Loucy (cell line): ENCODE results near the gene HOXA10.

ENCODE experiments used
- H2AFZ ChIP-seq: fragments of 200-600 bp; sonication (generic); 2 replicates; pipeline ENCODE4 v1.6.0; 2016; ENCODE audit warnings: antibody characterized with exemption, mild to moderate bottlenecking, low read length, moderate library complexity
- H3F3A ChIP-seq: fragments of 200-600 bp; 2 replicates; pipeline ENCODE4 v1.6.0; 2016; ENCODE audit warnings: antibody characterized with exemption, low read depth, mild to moderate bottlenecking
- H3K27me3 ChIP-seq: fragments of 200-600 bp; sonication (generic); 2 replicates; pipeline ENCODE4 v1.6.1; 2014; ENCODE audit warnings: low read length, mild to moderate bottlenecking; ENCODE audit not compliant: insufficient read depth, poor library complexity, severe bottlenecking
- H3K36me3 ChIP-seq: fragments of 200-600 bp; sonication (generic); 2 replicates; pipeline ENCODE4 v1.6.1; 2016; ENCODE audit warnings: low read length; ENCODE audit not compliant: insufficient read depth
- H3K4me1 ChIP-seq: fragments of 200-600 bp; sonication (generic); 2 replicates; pipeline ENCODE4 v1.5.1; 2014; ENCODE audit warnings: low read length, mild to moderate bottlenecking; ENCODE audit not compliant: insufficient read depth, poor library complexity, severe bottlenecking
- H3K4me2 ChIP-seq: fragments of 200-600 bp; sonication (generic); 2 replicates; pipeline ENCODE4 v1.6.0; 2014; ENCODE audit warnings: antibody characterized with exemption, low read length, low read depth, mild to moderate bottlenecking; ENCODE audit not compliant: poor library complexity, severe bottlenecking
- H3K4me3 ChIP-seq: fragments of 200-600 bp; sonication (generic); 2 replicates; pipeline ENCODE4 v1.5.1; 2014; ENCODE audit warnings: low read length, mild to moderate bottlenecking, mixed read lengths; ENCODE audit not compliant: poor library complexity, severe bottlenecking
- H3K79me2 ChIP-seq: fragments of 200-600 bp; sonication (generic); 2 replicates; pipeline ENCODE4 v1.6.1; 2014; ENCODE audit warnings: low read length; ENCODE audit not compliant: insufficient read depth
- H3K9ac ChIP-seq: fragments of 200-600 bp; sonication (generic); 2 replicates; pipeline ENCODE4 v1.6.0; 2014; ENCODE audit warnings: mild to moderate bottlenecking, low read depth, low read length, moderate library complexity; ENCODE audit not compliant: poor library complexity, severe bottlenecking
- H3K9me2 ChIP-seq: fragments of 200-600 bp; sonication (generic); replicated peaks from 2 replicates; pipeline ENCODE4 v1.6.1; 2016; ENCODE audit warnings: low read depth, low read length, mixed read lengths
- H3K9me3 ChIP-seq: fragments of 200-600 bp; sonication (generic); 2 replicates; pipeline ENCODE4 v1.6.1; 2014; ENCODE audit warnings: mild to moderate bottlenecking, antibody characterized with exemption, low read length, low read depth; ENCODE audit not compliant: insufficient read depth
- H4K20me1 ChIP-seq: fragments of 200-600 bp; sonication (generic); 2 replicates; pipeline ENCODE4 v1.6.0; 2014; ENCODE audit warnings: antibody characterized with exemption, low read length, mild to moderate bottlenecking; ENCODE audit not compliant: insufficient read depth, poor library complexity, severe bottlenecking
- EZH2phosphoT487 ChIP-seq: fragments of 200-600 bp; IDR thresholded peaks from 2 replicates; pipeline ENCODE4 v1.6.1; 2018; ENCODE audit warnings: antibody characterized with exemption, mild to moderate bottlenecking, moderate library complexity, borderline replicate concordance
- TF ChIP-seq, protein P1 (sequence below): fragments of 200-600 bp; sonication (generic); conservative IDR thresholded peaks from 2 replicates; pipeline ENCODE4 v1.5.1; 2014; ENCODE audit warnings: mild to moderate bottlenecking, antibody characterized with exemption, low read length

HOXA10 gene

DNA sequence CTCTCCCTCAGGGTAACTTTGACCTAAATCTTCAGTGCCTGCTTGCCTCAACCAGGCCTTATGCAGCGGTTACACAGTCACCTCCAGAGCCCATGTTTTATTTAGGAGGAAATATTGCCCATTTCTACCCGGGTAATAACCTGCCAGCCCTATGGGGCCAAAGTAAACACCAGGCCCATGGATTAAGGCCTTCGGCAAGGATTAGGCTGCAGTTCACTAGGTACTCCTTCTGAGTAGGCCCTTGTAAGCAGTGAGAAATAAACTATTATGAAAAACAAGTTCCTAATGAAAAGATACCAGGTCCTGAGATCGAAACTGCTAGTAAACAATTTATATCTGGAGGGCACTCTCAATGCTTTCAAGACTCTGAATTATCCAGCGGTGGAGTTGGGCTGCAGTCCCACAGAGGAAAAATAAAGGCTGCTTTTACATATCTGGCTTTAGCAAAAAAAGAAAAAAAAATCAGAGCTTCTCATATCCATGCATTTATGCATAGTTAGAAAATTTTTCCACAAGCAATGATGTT is 3.7 kb upstream of the HOXA10 start:
- H3K9me3 ChIP-seq = no peaks in the 10 kb centered on the region
- TF ChIP-seq, protein P1, sequence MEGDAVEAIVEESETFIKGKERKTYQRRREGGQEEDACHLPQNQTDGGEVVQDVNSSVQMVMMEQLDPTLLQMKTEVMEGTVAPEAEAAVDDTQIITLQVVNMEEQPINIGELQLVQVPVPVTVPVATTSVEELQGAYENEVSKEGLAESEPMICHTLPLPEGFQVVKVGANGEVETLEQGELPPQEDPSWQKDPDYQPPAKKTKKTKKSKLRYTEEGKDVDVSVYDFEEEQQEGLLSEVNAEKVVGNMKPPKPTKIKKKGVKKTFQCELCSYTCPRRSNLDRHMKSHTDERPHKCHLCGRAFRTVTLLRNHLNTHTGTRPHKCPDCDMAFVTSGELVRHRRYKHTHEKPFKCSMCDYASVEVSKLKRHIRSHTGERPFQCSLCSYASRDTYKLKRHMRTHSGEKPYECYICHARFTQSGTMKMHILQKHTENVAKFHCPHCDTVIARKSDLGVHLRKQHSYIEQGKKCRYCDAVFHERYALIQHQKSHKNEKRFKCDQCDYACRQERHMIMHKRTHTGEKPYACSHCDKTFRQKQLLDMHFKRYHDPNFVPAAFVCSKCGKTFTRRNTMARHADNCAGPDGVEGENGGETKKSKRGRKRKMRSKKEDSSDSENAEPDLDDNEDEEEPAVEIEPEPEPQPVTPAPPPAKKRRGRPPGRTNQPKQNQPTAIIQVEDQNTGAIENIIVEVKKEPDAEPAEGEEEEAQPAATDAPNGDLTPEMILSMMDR = no peak
- no peak for TF ChIP-seq EZH2phosphoT487

DNA sequence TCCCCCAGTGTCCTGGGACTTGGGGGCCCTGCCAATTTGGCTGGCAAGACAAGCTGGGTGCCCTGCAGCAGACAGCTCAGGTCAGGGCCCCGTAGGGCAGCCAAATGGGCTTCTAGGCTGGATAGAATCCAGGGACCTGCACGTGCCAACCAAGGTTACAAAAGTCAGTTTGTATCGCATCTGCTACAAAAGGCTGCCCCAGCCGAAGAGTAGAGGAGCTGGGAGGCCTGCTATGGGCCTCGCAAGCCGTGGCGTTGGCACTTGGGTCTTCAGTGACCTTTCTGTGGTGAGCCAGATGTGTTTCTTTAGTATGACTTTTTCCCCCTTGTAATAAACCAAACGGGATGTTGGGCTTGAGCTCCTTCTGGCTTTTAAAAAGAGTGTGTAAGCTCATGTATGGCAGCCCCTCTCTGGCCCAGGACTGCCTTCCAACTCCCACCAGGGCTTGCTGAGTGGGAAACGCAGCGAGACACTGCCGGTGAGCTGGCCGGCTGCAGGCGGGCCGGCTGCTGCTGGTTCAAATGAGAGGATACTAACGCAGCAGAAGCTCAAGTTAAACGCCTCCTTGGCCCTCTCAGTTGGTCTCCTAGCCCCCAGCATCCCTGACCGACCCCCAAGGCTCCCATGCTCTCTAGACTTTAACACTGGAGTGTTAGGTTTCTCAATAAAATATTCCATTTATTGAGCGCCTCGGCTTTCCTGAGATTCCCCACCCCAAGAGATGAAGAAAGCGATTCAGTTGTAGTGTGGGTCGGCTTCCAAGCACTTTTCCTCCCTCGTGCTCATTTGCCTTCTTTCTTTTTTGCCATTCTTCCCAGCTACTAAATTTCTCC is 3.1 kb upstream of the HOXA10 start:
- H3K9me2 ChIP-seq = no peaks in the 10 kb centered on the region
- no peak overlapping the region for H2AFZ ChIP-seq
- H3K79me2 ChIP-seq = peaks cover 100% of the 10 kb centered on the region
- H4K20me1 ChIP-seq = peaks cover 76% of the 10 kb centered on the region
- peak overlapping the region; percentile 98 for H3K4me2 ChIP-seq
- H3K9me3 ChIP-seq = no peaks in the 10 kb centered on the region
- H3F3A ChIP-seq = peaks cover 8% of the 10 kb centered on the region; the same call in 1 of the 2 replicates
- TF ChIP-seq, protein P1 = no peak
- no peak for TF ChIP-seq EZH2phosphoT487
- peaks cover 47% of the 10 kb centered on the region for H3K4me1 ChIP-seq
- peak overlapping the region; percentile 94 for H3K4me3 ChIP-seq
- peaks cover 5% of the 10 kb centered on the region for H3K36me3 ChIP-seq
- peaks cover 33% of the 10 kb centered on the region for H3K27me3 ChIP-seq
- peak overlapping the region; percentile 99 for H3K9ac ChIP-seq

More for the DNA sequence above, 3.7 kb upstream of the HOXA10 start:
- H3K4me2 ChIP-seq = peak overlapping the region; percentile 98
- peak overlapping the region; percentile 99 for H3K9ac ChIP-seq
- peak overlapping the region; percentile 94 for H3K4me3 ChIP-seq
- peaks cover 33% of the 10 kb centered on the region for H3K27me3 ChIP-seq
- peaks cover 76% of the 10 kb centered on the region for H4K20me1 ChIP-seq
- H3K79me2 ChIP-seq = peaks cover 100% of the 10 kb centered on the region
- no peaks in the 10 kb centered on the region for H3K9me2 ChIP-seq
- peaks cover 8% of the 10 kb centered on the region; the same call in 1 of the 2 replicates for H3F3A ChIP-seq
- no peak overlapping the region for H2AFZ ChIP-seq
- H3K36me3 ChIP-seq = no peaks in the 10 kb centered on the region; the same call in 1 of the 2 replicates
- H3K4me1 ChIP-seq = peaks cover 53% of the 10 kb centered on the region

DNA sequence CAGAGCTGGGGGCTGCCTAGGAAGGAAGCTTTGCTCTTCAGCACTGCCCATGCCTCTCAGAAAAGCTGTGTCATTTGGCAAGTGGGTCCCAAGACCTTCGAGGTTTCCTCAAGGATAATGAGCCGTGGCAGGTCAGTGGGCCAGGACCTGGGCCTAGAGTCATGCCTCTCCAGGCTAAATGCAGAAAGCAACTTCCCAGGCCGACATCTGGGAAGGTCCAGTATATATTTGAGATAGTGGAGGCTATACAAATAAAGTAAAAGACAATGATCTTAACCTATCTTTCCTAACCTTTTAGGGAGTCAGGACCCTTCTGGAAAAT is 2.4 kb upstream of the HOXA10 start:
- peaks cover 39% of the 10 kb centered on the region for H3K27me3 ChIP-seq
- peak overlapping the region; percentile 99 for H3K9ac ChIP-seq
- H3K4me1 ChIP-seq = peaks cover 42% of the 10 kb centered on the region
- TF ChIP-seq EZH2phosphoT487 = no peak
- TF ChIP-seq, protein P1 = no peak
- H3K4me3 ChIP-seq = peak overlapping the region; percentile 94
- H3K36me3 ChIP-seq = peaks cover 12% of the 10 kb centered on the region
- peaks cover 8% of the 10 kb centered on the region; the same call in 1 of the 2 replicates for H3F3A ChIP-seq
- H3K9me2 ChIP-seq = no peaks in the 10 kb centered on the region
- peaks cover 74% of the 10 kb centered on the region for H4K20me1 ChIP-seq
- peak overlapping the region; percentile 98 for H3K4me2 ChIP-seq
- H3K9me3 ChIP-seq = no peaks in the 10 kb centered on the region
- H2AFZ ChIP-seq = no peak overlapping the region
- H3K79me2 ChIP-seq = peaks cover 100% of the 10 kb centered on the region
